ENCODE data around the gene PTPRG.
"Not testable (repeated sequence)": the region's sequence is repeated elsewhere in the genome, so short reads cannot be mapped to it uniquely, and the experiment has no call there.

PTPRG gene

DNA sequence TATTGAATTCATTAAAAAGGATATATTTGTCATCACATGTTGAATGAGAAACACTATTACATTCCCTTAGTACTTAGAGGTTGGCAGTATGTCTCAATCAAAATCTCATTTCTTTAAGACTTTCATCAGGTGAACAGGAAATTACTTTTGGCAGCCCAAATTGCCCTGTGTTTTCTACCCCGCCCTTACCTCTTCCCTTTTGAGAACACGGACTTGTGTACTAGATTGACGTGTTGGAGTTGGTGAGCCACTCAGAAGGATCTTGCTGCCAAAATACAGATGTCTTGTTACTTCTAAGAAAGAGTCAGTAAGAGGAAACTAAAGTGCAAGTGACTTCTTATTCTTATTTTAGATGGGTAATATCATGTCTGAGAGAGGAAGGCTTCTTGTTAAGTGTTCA lies 425.1 kb downstream of the PTPRG start:
- DNase-seq: no peak

DNA sequence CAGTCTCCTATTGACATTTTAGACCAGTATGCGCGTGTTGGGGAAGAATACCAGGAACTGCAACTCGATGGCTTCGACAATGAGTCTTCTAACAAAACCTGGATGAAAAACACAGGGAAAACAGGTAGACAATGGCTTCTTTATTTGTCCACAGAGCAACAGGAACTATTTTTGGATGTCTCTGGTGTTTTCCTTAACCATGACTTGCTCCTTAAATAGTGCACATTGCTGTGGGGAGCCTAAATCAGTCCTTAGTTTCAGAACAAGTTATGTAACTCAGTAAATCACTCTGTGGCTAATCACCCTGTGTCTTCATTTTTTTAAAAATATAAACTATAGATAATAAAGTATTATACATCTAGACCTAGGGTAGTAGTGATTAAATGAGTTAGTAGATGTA lies 428.3 kb downstream of the PTPRG start:
- no peak for DNase-seq

DNA sequence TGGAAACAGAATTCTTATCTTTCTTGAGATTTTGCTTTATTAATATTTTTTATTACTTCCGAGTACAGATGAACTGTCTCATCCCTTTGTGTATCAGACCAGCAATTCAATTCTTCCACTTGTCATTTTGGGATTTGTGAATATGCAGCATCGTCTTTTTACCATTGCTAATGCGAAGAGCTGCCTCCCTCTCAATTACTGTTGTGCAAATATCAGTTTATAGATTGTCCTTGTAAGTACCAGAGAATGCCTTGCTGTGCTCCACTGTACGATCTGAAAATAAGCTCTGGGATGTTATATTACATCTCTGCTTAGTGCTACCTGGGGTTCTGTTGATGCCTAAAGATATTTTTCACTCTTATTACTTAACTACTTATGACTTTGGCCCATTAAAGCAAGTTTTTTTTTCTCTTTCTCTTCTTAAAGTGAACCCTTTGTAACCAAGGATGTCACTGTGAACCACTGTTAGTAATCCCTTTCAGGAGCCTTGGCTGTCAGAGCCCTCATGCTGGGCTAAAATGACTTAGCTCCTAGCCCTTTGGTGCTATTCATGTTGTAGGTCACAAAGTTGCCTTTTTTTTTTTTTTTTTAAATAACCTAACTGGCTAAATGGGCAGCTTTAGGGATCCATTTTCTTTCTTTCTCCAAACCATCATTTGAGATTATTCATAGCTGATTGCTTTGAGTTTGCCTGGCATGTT lies 429.1 kb downstream of the PTPRG start:
- no peak for DNase-seq

DNA sequence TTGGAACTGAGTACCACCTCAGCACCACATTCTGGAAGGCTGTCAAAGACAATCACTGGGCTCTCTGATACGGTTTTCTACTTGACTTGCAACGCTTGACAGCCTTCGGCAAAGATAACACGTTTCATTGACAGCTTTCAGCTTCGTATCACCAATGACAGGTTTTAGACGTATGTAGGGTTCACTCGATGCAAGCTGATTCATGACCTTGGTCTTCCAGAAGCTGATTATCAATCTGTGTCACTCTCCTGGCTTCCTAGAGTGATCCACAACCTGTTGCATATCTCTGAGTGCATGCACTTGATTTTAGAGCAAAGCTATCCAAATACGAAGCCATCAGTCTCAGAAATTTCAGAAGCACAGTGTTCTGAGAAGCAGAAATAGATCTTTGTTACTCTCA lies 430.3 kb downstream of the PTPRG start:
- no peak for DNase-seq

DNA sequence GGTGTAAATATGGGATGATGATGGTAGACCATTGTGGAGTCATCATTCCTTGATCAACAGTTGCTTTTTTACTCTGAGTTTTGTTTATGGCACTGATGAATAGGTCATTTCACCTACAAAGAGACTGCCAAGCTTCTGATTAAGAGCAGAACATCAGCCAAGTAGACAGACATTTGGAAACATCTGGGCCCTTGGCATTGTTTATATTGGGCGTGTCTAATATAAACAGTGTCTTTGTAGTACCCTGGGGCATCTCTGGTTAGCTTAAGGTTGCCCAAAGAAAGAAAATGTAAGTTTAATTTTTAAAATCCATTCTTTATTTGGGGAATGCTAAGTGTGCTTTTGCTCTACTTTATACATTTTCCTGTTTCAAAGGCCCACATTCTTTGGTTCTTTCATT lies 435.0 kb downstream of the PTPRG start:
- DNase-seq: no peak

DNA sequence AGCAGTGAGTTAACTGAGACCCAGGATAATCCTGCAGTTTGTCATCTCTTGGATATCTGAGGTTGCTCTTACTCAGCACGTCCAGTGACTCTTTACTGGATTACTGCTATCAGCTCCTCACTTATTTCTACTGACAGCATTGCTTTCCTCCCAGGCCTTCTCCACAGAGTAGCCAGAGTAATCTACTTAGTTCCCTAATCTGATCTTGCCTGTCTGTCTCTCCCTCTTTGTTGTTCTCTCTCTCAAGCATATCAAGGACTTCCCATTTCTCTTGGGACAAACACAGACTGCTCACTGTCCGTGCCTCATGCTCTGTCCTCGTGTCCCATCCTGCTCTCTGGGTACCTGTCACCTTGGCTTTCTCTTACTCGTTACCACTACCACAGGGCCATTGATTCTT lies 435.7 kb downstream of the PTPRG start:
- no peak for DNase-seq

DNA sequence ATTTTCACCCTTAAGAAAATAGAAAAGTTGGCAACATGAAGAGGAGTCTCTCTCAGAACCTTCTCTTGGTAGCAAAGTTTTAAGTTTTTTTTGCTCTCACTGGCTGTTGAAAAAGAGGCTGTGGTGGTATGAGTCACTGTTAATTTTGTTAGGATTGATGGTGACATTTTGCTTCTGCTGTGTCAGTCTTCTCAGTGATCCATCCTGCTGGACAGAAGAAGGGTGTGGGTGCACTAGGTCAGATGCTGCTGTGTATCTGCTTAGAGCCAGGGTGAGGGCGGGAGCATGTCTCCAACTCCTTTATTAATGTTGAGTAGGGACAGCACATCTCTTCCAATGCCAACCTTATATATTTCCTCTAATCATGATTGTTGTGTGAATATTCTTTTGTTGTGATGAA lies 442.5 kb downstream of the PTPRG start:
- no peak for DNase-seq

DNA sequence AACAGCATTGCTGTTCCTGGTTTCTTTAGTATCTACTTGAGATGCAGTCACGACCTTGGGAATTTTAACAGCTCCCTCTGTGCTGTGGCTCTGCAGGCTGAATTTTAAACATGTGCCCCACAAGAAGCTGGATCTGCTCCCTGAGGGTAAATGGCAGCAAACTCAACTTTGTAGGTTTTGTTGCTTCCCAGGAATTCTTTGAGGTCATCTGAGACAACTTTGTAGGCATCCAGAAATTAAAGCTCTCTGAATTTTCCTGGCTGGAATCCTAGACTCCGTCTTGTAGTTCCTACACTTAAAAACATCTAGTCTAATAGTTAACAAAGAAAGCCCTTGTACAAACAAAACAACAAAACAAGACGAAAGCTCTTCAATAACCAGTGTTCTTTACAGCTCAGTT lies 445.7 kb downstream of the PTPRG start:
- DNase-seq: no peak

DNA sequence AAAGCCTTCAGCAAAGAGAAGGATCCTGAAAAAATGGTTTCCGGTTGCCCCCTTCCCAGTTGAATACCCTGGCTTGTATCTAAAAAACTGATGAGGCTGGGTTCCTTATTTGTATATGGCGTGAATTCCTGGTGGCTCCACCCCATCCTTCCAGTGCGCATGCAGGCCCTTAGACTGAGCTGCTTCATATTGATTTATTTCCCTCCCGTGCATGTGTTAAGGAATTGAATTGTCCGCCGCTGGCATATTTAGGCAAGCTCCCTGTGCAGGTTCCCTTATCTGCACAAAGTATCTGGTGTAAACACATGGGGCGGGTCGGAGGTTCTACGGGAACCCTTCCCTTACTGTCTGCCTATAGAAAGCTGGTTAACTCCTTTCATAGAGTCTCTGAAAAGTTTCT lies 449.6 kb downstream of the PTPRG start:
- no peak for DNase-seq

DNA sequence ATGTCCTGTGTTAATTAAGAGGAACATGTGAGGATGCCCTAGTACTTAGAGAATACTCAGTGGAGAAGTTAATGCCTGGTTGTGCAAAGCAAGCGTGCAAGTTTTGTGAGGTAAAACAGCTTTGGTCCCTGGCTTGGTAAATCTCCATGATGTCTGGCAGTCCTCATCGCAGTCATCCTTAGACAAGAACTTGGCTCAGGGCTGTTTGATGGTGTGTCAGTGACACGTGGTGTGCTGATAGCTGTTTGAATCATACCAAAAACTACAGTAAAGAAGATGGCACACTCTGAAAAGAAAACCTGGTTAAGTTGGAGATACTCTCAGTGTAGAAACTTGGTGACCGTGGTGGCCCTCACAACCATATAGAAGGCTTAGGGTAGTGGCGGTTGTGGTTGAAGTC lies 450.3 kb downstream of the PTPRG start:
- no peak for DNase-seq

DNA sequence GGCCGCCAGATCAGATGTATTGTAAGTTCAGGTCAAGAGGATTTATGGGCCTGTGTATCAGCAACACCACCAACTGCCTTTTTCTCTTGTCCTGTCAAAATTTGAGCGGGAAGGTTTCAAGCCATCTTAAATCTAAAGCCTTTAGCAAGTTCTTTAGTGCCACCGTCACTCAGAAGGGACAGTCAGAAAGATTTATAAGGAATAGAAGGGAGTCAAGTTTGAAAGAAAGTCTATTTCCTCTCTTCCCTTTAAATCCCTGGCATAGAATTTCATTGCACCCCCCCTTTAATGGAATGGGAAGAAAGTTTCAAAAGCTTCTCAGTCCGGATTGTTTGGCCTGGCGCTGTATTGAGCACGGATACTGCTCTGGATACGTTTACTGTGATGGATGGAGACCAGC lies 452.6 kb downstream of the PTPRG start:
- DNase-seq: no peak

DNA sequence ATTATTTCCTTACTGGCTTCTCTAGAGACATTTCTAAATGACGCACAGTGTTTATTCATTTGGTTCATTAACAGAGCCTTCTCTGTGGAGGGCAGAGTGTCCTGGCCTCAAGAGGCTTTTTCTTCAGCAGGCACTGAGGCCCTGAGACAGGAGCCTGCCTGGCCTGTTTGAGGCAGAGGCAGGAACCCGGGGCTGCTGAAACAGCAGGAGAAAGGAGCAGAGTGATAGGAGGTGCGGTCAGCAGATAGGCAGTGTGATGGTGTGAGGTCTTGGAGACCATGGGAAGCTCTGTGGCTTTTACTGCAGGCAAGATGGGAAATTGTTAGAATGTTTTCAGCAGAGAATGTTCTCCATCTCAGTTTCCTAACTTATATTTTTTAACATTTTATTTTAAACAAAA lies 453.7 kb downstream of the PTPRG start:
- DNase-seq: no peak

DNA sequence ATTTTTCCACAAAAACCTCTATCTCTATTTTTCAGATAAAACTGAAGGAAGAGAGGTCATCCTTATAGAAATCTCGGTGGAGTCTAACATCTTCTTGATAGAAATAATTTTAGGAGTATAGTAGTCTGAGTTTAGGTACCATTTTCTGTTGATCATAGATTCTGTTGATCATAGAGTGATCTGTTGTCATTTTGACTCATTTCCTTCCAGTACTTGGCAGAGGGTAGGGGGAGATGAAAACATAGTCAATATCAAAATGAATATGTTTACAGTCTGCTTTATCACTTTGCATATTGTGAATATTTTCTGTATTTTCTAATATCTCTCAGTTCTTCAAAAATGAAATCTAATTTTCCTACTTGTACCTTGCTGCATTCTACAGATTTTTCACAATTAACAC lies 458.5 kb downstream of the PTPRG start:
- no peak for DNase-seq

DNA sequence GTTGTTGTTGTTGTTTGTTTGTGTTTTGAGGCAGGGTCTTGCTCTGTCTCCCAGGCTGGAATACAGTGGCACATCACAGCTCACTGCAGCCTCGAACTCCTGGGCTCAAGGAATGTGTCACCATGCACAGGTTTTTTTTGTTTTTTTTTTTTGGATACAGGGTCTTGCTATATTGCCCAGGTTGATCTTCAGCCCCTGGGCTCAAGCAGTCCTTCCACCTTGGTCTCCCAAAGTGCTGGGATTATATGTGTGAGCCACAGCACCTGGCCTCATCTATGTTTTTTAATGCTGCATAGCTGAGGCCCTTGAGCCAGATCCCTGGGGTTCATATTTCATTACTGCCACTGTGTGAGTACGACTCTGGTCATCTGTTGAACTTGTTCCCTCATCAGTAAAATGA lies 459.3 kb downstream of the PTPRG start:
- DNase-seq: no peak

DNA sequence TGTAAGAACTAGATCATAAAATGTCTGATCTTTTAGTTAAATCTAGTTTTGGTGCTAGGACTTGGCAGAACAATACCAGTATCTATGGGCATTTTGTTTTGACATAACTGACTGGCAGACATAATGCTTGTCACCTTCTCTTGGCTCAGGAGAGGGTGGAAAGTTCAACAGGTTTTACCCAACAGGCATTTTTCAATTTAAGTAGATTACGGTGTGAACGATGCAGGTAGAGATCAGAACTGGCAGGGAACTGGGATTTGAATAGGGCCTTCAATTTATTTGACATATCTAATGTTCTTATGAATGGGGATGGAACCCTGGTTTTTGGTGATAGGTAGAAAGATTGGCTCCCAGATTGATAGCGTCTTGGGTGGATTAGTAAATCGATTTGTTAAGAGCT lies 460.9 kb downstream of the PTPRG start:
- no peak for DNase-seq

DNA sequence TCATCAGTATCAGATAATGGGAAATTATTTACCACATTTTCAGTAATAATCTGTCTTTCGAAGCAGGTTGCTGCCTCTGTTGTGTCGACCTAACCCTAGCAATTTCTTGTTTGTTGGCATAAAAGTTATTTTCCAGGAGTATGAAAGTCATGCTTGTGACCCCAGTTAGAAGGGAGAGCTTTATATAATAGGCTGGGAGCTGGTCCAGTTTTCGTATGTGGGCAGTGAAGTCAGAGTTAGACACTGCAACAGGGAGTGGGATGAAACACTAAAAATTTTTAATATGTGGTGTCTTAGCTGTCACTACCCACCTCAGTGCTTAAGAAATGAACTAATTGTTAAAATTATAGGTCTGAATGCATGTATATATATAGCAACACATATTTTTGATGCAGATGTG lies 463.5 kb downstream of the PTPRG start:
- DNase-seq: no peak

DNA sequence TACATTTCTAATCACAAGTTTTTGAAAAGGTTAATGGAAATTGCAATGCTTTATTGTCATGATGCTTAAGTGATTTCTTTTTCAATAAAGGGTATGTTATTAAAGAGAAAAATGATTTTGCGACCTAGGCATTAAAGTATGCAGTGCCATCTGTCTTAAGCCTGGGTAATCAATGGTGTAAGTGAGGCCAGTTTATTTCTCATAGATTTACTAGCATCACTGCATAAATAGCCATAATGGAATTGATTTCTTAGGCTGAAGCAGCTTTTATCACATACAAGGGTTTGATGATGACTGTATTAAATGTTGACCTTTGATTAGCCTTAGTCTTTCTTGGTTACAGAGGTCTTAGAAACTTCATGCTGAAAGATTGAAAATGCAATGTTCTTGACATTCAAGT lies 464.5 kb downstream of the PTPRG start:
- DNase-seq: no peak

DNA sequence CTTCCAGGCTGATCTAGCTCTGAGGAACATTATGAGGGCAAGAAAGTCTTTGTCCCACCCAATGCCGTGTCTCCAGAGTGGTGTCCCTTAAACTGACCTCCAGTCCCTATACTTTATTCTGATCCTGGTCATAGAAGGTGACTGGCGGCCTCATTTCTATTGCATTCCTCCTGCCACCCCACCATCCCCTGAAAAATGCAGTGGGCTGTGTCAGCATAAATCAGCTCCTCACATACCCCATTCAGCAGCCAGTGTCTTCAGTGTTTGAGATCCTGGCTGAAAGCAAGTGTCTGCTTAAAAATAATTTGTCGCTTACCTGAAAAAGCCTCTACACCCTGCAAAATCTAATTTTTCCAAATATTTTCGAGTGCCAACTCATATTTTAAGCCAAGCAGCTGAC lies 465.9 kb downstream of the PTPRG start:
- DNase-seq: no peak

DNA sequence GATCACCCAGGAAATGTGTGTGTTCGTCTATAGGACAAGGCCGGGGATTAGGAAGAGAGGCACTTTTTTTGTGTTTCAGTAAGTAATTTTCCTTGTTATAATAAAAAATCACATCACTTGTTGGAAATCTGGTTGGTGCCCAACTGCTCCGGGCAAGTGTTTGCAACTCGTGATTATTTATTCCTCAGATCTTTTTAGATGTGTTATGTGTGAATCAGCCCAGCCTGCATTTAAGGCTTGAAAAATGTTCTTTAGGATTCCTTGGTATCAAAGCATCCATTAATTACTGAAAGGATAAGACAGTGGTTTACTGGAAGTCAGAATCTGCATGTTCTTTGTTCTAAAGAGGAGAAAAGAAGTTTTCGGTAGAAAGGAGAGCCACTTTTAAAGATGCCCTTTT lies 466.4 kb downstream of the PTPRG start:
- no peak for DNase-seq

DNA sequence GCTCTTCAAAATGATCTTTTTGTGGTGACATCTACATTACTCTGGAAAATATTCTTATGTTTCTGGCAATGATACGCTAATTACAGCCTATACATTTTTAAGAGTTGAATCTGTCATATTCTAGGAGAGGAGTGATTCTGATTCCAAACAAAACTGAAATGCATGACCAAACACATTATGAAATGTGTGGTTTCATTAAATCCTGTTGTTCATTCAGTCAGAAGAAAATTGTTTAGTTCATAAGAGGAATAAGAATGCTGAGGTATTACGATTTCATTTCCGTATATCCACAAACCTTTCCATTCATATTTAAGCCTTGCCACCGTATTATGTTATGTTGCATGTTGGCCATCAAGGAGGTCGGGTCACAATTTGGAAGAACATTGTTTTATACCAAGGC lies 466.9 kb downstream of the PTPRG start:
- DNase-seq: no peak

DNA sequence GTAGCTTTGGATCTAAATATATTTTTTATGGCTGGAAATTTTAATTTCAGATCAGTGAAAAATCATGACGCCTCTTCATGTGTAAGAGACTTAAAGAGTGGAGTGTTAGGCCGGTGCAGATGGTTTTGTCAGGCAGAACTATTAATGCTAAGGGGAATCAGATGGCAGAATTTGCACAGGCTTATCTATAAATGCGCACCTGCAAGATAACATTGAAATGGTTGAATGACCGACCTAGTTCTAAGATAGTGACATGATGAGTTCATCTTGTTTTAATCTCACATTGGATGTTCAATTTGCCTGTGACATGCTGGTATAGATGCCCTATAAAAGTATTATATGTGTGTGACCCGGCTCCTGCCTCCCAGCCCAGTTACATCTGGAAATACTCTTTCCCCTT lies 471.4 kb downstream of the PTPRG start:
- no peak for DNase-seq

DNA sequence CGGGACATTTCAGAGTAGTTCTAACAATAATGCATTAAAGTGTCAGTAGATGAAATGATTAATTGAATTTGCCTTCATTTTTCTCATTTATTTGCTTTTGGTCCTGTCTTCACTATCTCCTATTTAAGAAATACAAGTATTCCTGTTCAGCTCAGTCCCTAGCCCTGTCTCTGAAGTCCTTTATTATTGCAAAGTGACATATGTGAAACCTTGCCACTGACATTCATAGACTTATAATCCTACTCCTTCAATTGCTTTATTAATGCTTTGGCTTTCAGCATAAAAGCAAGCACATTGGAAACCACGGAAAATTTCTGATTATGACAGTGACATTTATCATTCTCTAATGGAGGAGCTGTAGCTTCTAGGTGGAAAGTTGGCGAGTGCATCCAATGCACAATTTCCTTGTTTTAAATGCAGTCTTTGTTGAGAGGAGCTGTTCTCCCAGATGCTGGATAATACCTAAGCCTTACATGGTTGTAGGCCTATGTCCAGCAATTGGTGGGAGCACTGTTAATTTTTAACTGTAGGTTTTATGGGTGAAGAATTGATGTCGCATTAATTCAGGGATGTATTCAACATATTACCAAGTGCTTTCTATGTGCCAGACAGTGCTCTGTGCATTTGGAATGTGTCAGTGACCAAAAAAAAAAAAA lies 474.2 kb downstream of the PTPRG start:
- DNase-seq: no peak

DNA sequence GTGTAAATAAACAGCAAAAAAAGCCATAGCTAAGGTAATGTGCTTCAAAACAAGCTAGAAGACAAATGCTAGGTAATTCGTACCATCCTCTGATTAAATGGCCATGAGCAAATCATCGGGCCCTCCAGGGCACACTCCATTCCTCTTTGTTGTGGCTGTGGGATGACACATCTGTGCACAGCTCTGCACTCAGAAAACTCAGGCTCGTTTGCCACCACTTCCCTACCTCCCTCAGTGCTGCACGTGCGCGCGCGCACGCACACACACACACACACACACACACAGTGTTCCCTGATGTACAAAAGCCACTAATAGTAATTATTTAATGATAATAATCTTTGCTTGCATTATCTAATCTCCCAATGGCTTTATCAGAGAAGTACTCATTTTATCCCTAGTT lies 475.4 kb downstream of the PTPRG start:
- no peak for DNase-seq

DNA sequence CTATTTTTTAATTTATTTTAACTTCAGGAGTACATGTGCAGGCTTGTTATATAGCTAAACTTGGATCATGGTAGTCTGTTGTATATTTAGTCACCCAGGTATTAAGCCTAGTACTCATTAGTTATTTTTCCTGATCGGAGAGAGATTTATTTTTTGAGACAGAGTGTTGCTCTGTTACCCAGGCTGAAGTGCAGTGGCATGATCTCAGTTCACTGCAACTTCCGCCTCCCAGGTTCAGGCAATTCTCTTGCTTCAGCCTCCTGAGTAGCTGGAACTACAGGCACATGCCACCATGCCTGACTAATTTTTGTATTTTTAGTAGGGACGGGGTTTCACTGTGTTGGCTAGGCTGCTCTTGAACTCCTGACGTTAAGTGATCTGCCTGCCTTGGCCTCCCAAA lies 477.4 kb downstream of the PTPRG start:
- not testable (repeated sequence) for DNase-seq

DNA sequence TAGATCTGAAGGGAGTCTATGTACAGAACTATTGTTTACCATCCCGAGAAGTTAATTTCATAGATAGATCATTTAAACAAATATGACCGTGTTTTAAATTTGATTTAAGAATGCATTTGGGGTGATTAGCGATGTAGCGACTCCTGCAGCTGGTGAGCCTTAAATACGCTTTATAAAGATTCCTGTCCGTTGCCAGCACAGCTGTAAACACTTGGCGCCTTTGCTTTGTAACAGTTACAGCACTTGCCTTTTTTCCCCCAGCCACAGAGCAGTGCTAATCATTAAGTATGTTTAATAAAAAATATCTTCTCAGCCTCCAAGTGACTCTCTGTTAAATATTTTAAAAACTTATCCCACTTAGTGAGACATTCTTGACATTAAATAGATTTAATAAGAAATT lies 478.2 kb downstream of the PTPRG start:
- no peak for DNase-seq

Data from activated CD4-positive, alpha-beta T cell treated with anti-CD3 and anti-CD28 coated beads, Interleukin-2, amount 50 U/mL, for 48 hours (primary cell).